IMR-90 (cell line): ENCODE measurements around the gene RADX. TPM values are rescaled to one million over a fixed set of nuclear protein-coding genes. Genes with fewer than 3 reads are reported as not detected.

Experiments
- ATAC-seq: fragments of 200-7000 bp; cut with Tn5 transposase; 2 replicates; pipeline ENCODE4 v1.9.1; 2020; ENCODE audit warnings: low read depth, mild to moderate bottlenecking, moderate library complexity
- BruUV-seq: library from RNA; stranded (reverse); fragments of 400-500 nt; replicated peaks from 2 replicates; lab custom pipeline; 2021; lab: Mats Ljungman, UMichigan
- CTCF ChIA-PET: fragments of 300-600 bp; formaldehyde crosslinking; extraction: SDS; loops from one replicate; lab custom pipeline; 2021; ENCODE audit warnings: antibody characterized with exemption; lab: Yijun Ruan, JAX
- POLR2A ChIA-PET: fragments of 300-600 bp; sonication (Branson Sonifier 250); formaldehyde crosslinking; loops from one replicate; lab custom pipeline; 2022; ENCODE audit warnings: antibody characterized with exemption; ENCODE audit not compliant: unreplicated experiment; lab: Charles Lee
- DNase-seq: peaks from one replicate; pipeline ENCODE4 v3.0.0; 2013
- H2AFZ ChIP-seq: replicated peaks from 2 replicates; pipeline ENCODE3; 2013; ENCODE audit warnings: low read length, mild to moderate bottlenecking; ENCODE audit not compliant: poor library complexity
- H2AK5ac ChIP-seq: 2 replicates; pipeline ENCODE4 v1.6.1; 2013; ENCODE audit warnings: low read depth, low read length, inconsistent platforms
- H2AK9ac ChIP-seq: replicated peaks from 2 replicates; pipeline ENCODE3; 2013; ENCODE audit warnings: mild to moderate bottlenecking, low read depth, low read length, moderate library complexity; ENCODE audit not compliant: poor library complexity
- H2BK120ac ChIP-seq: 2 replicates; pipeline ENCODE4 v1.6.1; 2013; ENCODE audit warnings: low read depth, low read length, inconsistent platforms
- H2BK15ac ChIP-seq: 3 replicates; pipeline ENCODE4 v1.6.1; 2013; ENCODE audit warnings: low read depth, low read length, inconsistent platforms
- H2BK20ac ChIP-seq: 2 replicates; pipeline ENCODE4 v1.6.1; 2013; ENCODE audit warnings: low read depth, mild to moderate bottlenecking, inconsistent platforms, low read length, moderate library complexity
- H2BK5ac ChIP-seq: 2 replicates; pipeline ENCODE4 v1.6.1; 2013; ENCODE audit warnings: mild to moderate bottlenecking, low read depth, low read length, inconsistent platforms; ENCODE audit not compliant: poor library complexity, severe bottlenecking
- H3K14ac ChIP-seq: replicated peaks from 2 replicates; pipeline ENCODE4 v1.6.1; 2013; ENCODE audit warnings: low read depth, low read length, inconsistent platforms
- H3K18ac ChIP-seq: 2 replicates; pipeline ENCODE4 v1.6.1; 2013; ENCODE audit warnings: low read depth, low read length, control low read depth
- H3K23ac ChIP-seq: 2 replicates; pipeline ENCODE4 v1.6.1; 2013; ENCODE audit warnings: low read depth, low read length, inconsistent platforms
- H3K27ac ChIP-seq: 2 replicates; pipeline ENCODE4 v1.5.1; 2013; ENCODE audit warnings: mild to moderate bottlenecking, control low read depth, low read length; ENCODE audit not compliant: insufficient read depth
- H3K27me3 ChIP-seq: 2 replicates; pipeline ENCODE4 v1.6.1; 2013; ENCODE audit warnings: low read length; ENCODE audit not compliant: control insufficient read depth, insufficient read depth
- H3K36me3 ChIP-seq: 2 replicates; pipeline ENCODE4 v1.6.1; 2013; ENCODE audit warnings: low read length, mixed read lengths; ENCODE audit not compliant: control insufficient read depth, insufficient read depth
- H3K4ac ChIP-seq: 2 replicates; pipeline ENCODE4 v1.6.1; 2013; ENCODE audit warnings: low read depth, low read length, inconsistent platforms
- H3K4me1 ChIP-seq: 2 replicates; pipeline ENCODE4 v1.6.1; 2013; ENCODE audit warnings: low read length, mixed read lengths; ENCODE audit not compliant: control insufficient read depth, insufficient read depth
- H3K4me2 ChIP-seq: 2 replicates; pipeline ENCODE4 v1.6.1; 2013; ENCODE audit warnings: low read depth, mild to moderate bottlenecking, control low read depth, low read length, moderate library complexity
- H3K4me3 ChIP-seq: 2 replicates; pipeline ENCODE4 v1.5.1; 2013; ENCODE audit warnings: low read depth, mild to moderate bottlenecking, control low read depth, low read length, moderate library complexity; ENCODE audit not compliant: insufficient read depth
- H3K56ac ChIP-seq: 2 replicates; pipeline ENCODE4 v1.6.1; 2013; ENCODE audit warnings: low read length, inconsistent platforms; ENCODE audit not compliant: insufficient read depth; ENCODE audit errors: extremely low read depth
- H3K79me1 ChIP-seq, 2 experiments: 2 replicates each; pipeline ENCODE4 v1.6.1; 2013; ENCODE audit warnings: low read length in 2 of 2, inconsistent platforms in 1 of 2, low read depth in 1 of 2
- H3K9ac ChIP-seq: 2 replicates; pipeline ENCODE4 v1.6.1; 2013; ENCODE audit warnings: low read depth, low read length, control low read depth
- H3K9me1 ChIP-seq: 2 replicates; pipeline ENCODE4 v1.6.1; 2013; ENCODE audit warnings: low read length, inconsistent platforms; ENCODE audit not compliant: insufficient read depth
- H3K9me3 ChIP-seq: 2 replicates; pipeline ENCODE4 v1.6.1; 2013; ENCODE audit warnings: low read length; ENCODE audit not compliant: control insufficient read depth, insufficient read depth
- H4K20me1 ChIP-seq: 2 replicates; pipeline ENCODE4 v1.6.1; 2013; ENCODE audit warnings: low read length, inconsistent platforms; ENCODE audit not compliant: insufficient read depth
- H4K5ac ChIP-seq: 2 replicates; pipeline ENCODE4 v1.6.1; 2013; ENCODE audit warnings: mild to moderate bottlenecking, low read depth, low read length, control low read depth
- H4K8ac ChIP-seq, 2 experiments: 2 replicates each; pipeline ENCODE4 v1.6.1; 2013; ENCODE audit warnings: low read depth in 2 of 2, low read length in 2 of 2, control low read depth in 1 of 2, inconsistent platforms in 1 of 2
- H4K91ac ChIP-seq: 2 replicates; pipeline ENCODE4 v1.6.1; 2013; ENCODE audit warnings: low read depth, low read length, inconsistent platforms; ENCODE audit not compliant: insufficient read depth
- CEBPB ChIP-seq: IDR thresholded peaks from 2 replicates; pipeline ENCODE4 v1.6.1; 2012; ENCODE audit warnings: low read depth, low read length, improper control_type of control experiment
- ELK1 ChIP-seq: fragments of 150-350 bp; IDR thresholded peaks from 2 replicates; pipeline ENCODE4 v1.6.1; 2016; ENCODE audit warnings: low read depth, mild to moderate bottlenecking, low read length, moderate library complexity, borderline replicate concordance
- MAFK ChIP-seq: IDR thresholded peaks from 2 replicates; pipeline ENCODE4 v1.6.1; 2012; ENCODE audit warnings: low read depth, low read length, improper control_type of control experiment
- MXI1 ChIP-seq: IDR thresholded peaks from 2 replicates; pipeline ENCODE4 v1.6.1; 2012; ENCODE audit warnings: low read depth, mild to moderate bottlenecking, low read length, moderate library complexity, borderline replicate concordance
- SMC3 ChIP-seq: fragments of 150-350 bp; IDR thresholded peaks from 2 replicates; pipeline ENCODE4 v1.6.1; 2016; ENCODE audit warnings: low read depth, mild to moderate bottlenecking, antibody characterized with exemption, low read length, moderate library complexity
- USF2 ChIP-seq: fragments of 150-350 bp; IDR thresholded peaks from 2 replicates; pipeline ENCODE4 v1.6.1; 2017; ENCODE audit warnings: mild to moderate bottlenecking, antibody characterized with exemption, low read length, low read depth
- WGBS, 2 experiments: methylation state at CpG; one replicate each; pipeline versions ENCODE4 v1.1.5 to v1.1.7; 2013; ENCODE audit warnings: missing lambda C conversion rate in 2 of 2; ENCODE audit not compliant: insufficient read length in 1 of 2; ENCODE audit errors: extremely low coverage in 2 of 2; 5-methylcytosine and 5-hydroxymethylcytosine counted together
- dilution Hi-C: fragments of 300-500 bp; cut with HindIII; formaldehyde crosslinking; loops from one replicate; pipeline ENCODE4 v1.14.3; 2018; ENCODE audit warnings: low sequenced_read_pairs; ENCODE audit not compliant: unreplicated experiment
- in situ Hi-C: fragments of 300-500 bp; cut with MboI; formaldehyde crosslinking; loops from 3 replicates; pipeline ENCODE4 v1.14.3; 2019; ENCODE audit warnings: low sequenced_read_pairs, inconsistent platforms, mixed read lengths
- intact Hi-C: fragments of 100-400 bp; cut with micrococcal nuclease; formaldehyde crosslinking; loops from 2 replicates; pipeline ENCODE4 v1.10.0; 2022
- polyA plus RNA-seq, 3 experiments: library from polyadenylated mRNA; depleted of rRNA; stranded (reverse); fragments of >200 nt; gene quantifications; 2 replicates each; pipeline ENCODE4 v1.2.3, GENCODE V29; 2012; ENCODE audit warnings: low replicate concordance in 1 of 3
- total RNA-seq: library from RNA; depleted of rRNA; stranded (reverse); fragments of >200 nt; gene quantifications from 2 replicates; pipeline ENCODE4 v1.2.3, GENCODE V29; 2012

RADX gene
- total and polyA plus RNA-seq, 2 of the 4 experiments (the other 2 are of a cell fraction), result 1.6 to 1.8 TPM

- no peak overlapping the region for H4K91ac ChIP-seq
- H4K20me1 ChIP-seq, result no peaks in the 10 kb centered on the region
- H4K5ac ChIP-seq, result no peak overlapping the region
- DNase-seq (no peak), ATAC-seq (no peak)
- H3K79me1 ChIP-seq, result no peaks in the 10 kb centered on the region
- H2BK15ac ChIP-seq, result no peak overlapping the region
- CTCF ChIA-PET, result interaction anchor here (0.6 kb wide), 1 partner anchor 493 kb away, joined by 3 read pairs; no protein-coding TSS in a partner anchor
- H3K9me1 ChIP-seq, result no peaks in the 10 kb centered on the region
- no peaks in the 10 kb centered on the region for H3K4me1 ChIP-seq
- H2BK120ac ChIP-seq, result no peak overlapping the region
- no peak overlapping the region for H3K18ac ChIP-seq
- no peak overlapping the region for H3K56ac ChIP-seq
- peaks cover 5% of the 10 kb centered on the region; the same call in 1 of the 2 replicates for H3K27me3 ChIP-seq
- no peak overlapping the region for H2AK9ac ChIP-seq
- H3K4me2 ChIP-seq, result no peak overlapping the region
- H3K9me3 ChIP-seq, result no peaks in the 10 kb centered on the region
- in situ Hi-C loops, result no loop called here
- BruUV-seq, result no TSS peak
- TF ChIP-seq MXI1 (no peak), CEBPB (no peak), SMC3 (no peak), USF2 (no peak), MAFK (no peak), ELK1 (no peak)
- H3K4me3 ChIP-seq, result no peak overlapping the region
- no peak overlapping the region for H4K8ac ChIP-seq
- no peak overlapping the region for H3K9ac ChIP-seq
- POLR2A ChIA-PET, result no interaction called here
- H2AK5ac ChIP-seq, result no peak overlapping the region
- no peak overlapping the region for H2BK20ac ChIP-seq
- WGBS, 2 experiments, result 17% methylated on average over 1 of the region's 7 CpGs; no CpG with 5 or more reads in 1 of the 2 experiments
- no peak overlapping the region for H3K27ac ChIP-seq
- H3K4ac ChIP-seq, result no peak overlapping the region
- intact Hi-C loops, result no loop called here
- no peak overlapping the region for H3K14ac ChIP-seq
- no peak overlapping the region for H3K23ac ChIP-seq
- no peaks in the 10 kb centered on the region for H3K36me3 ChIP-seq
- H2AFZ ChIP-seq, result no peak overlapping the region
- no peak overlapping the region for H2BK5ac ChIP-seq
- dilution Hi-C loops, result no loop called here
Measured at GRCh38 chrX:106615041-106615440, 3.3 kb downstream of the RADX start.
